ENCODE data around the gene AMACR.

DNA sequence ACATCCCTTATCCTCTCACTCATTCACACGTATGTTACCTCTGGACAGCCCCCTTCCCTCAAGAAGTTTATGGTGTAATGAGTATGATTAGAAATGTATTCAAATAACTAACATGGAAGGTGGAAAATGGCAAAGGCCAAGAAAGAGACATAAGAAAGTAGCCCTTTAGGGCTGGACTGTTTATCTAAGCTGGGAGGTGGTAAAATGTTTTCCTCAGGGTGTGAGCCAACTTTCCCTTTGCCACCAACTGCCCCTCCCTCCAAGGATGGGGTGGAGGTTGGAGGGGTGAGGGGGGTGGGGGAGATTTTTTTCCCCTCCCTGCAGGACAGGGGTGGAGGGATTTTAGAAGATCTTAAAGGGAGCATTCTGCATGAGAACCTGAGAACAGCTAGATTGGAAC, 31.5 kb downstream of the AMACR start:
- TF ChIP-seq CTCF (IDR thresholded peaks at IDR 0.05; ENCODE audit: low read depth, low read length) (no peak), POLR2A (IDR thresholded peaks at IDR 0.05; ENCODE audit: extremely low read depth, insufficient read length) (no peak), MYC (IDR thresholded peaks at IDR 0.05; ENCODE audit: low read depth, low read length) (no peak), MAX (IDR thresholded peaks at IDR 0.05; ENCODE audit: low read depth, low read length) (no peak)

All from NB4 (cell line).